OCI-M1 (cell line): ENCODE measurements around the gene LAMA3.

ENCODE experiments used
- DNase-seq: peaks from one replicate; lab custom pipeline; 2025; lab: John Stamatoyannopoulos, UW

Gene LAMA3

DNA sequence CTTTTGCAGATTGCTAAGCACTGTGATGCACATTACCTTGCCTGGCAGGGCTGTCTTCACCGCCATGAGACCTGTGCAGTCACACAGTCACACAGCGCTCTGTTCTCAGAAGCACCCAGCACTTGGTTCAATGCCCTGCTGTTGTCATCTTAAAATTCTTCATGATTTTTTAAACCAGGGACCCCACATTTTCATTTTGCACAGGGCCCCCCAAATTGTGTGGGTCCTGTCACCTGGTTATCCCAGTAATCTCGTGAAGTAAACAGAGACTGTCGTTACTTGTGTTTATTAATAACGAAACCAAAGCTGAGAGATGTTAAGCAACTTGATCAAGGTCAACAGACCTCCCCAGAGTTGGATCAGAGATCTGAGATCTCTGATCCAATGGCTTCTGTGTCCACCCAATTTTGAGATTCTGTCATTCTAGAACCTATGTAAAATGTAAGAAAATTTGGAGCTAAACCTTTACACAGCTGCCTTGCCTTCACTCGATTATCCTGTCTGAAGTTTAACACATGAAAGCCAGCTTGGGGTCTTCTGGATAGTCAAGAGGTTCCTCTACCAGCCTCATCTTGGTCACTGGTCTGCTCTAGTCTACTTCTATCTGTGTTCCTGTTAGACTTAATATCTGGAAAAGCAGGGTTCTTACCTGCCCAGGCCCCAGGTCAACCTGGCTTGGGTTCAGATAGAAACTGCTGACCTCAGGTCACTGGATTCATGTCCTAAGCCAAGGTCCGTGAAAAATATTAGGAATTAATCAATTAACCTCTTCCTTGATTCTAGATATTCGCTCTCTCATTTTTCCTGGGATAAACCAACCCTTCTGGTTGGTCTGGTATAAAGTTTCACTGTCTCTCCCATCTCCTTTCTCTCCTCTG, 311.6 kb downstream of the LAMA3 start:
- DNase-seq, result no peak

DNA sequence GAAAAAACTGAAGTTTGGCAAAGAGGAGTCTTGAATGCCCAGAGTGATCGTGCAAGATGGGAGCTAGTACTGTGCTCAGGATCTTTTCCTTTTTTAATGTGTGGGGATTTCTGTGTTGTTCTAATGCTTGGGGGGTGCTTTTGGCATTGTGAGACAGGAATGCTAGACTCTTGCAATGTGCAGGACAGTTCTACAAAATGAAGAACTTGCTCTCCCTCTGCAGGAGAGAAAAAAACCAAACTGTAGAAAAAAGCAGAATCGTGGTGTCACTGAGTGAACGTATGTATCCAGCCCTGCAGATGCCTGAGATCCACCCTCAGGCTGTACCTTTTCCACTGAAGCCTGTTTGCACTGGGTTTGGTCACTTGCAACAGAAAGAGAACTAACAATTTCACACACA, 313.2 kb downstream of the LAMA3 start:
- no peak for DNase-seq

DNA sequence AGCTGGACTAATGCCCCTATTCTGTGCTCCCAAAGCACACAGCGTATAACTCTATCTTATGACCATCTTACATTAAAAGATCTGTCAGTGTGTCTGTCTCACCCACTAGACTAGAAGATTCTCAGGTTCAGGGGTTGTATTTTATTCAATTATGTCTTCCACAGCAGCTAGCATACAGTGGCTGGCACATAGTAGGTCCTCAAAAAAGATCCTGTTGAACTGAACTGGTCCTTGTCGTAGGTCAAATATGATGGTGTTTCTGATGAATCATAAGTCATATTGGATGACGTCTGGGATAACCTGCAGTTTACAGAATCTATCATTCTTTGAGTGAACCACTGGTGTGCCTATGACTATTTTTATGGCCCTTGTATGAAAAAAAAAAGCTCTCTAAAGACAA, 314.0 kb downstream of the LAMA3 start:
- DNase-seq, result no peak

DNA sequence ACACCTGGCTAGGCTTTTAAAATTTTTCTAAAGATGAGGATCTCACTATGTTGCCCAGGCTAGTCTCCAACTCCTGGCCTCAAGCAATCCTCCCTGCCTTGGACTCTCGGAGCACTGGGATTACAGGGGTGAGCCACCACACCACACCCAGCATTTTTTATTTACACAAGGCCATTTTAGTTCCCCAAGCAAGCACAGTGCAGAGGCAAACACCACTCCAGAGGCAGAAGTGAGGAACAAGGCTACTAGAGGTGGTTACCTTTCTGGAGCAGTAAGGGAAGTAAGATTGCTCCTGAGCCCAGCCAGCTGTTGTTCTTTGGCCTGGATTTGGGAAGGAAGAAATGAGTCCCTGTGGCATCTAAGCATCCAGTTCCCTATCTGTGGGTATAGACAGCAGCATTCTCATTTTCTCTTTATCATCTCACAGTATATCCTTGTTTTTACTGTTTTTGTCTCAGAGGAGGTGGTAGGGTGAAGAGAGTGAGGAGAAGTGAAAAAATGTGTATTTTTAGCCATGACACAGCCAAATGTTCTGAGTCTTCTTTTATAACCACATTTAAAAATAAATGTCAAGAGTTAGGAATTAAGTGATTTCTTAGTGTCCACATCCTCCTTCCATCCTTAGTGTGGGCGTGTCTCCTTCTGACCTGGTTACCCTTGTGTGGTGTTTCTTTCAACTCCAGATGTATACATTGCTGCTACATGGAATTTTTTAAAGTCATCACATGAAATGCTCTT, 314.8 kb downstream of the LAMA3 start:
- no peak for DNase-seq
